A172 (cell line): ENCODE data around the gene C13orf42. TPM values are rescaled to one million over a fixed set of nuclear protein-coding genes. Genes with fewer than 3 reads are reported as not detected.

ENCODE experiments used
- DNase-seq: peaks from one replicate; pipeline ENCODE4 v3.0.0-alpha.2; 2015; ENCODE audit warnings: low spot score
- total RNA-seq: library from RNA; depleted of rRNA; stranded (reverse); fragments of >200 nt; shearing (Covaris generic); gene quantifications from 2 replicates; pipeline ENCODE4 v1.2.3, GENCODE V29; 2014; rRNA removed

Gene C13orf42
- total RNA-seq, 1 experiment from 2014 or later = not detected

GRCh38 chr13:51034906-51035305 lies 76.2 kb downstream of the C13orf42 start:
- peak; percentile 2 for DNase-seq

GRCh38 chr13:51033421-51034185 lies 77.5 kb downstream of the C13orf42 start:
- DNase-seq = no peak

DNA sequence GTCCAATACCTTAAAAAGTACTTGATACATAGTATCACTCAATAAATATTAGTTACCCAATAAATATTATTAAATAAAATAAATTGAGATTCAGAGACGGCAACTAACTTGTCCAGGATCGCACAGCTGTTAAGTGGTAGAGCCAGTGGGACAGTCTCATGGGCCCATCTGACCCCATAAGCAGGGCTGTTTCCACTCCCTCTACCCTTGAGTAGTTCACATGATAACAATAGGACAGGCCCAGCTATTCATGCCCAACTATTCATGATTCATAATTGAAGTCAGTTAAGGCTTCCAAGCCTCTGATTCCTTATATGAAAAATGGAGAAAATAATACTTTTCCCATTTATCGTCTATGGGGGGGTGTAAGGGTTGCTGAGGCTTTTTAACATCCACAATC lies 78.2 kb downstream of the C13orf42 start:
- DNase-seq = no peak

Other genes with a start within 250 kb of the C13orf42 start
- gene RNASEH2B, start 201.5 kb downstream of the C13orf42 start, total RNA-seq = 24.3 and 44.2 TPM in 2 replicates
- gene FAM124A, start 111.1 kb upstream of the C13orf42 start, total RNA-seq = 2.8 and 4.0 TPM in 2 replicates
- gene SERPINE3, start 228.4 kb upstream of the C13orf42 start, total RNA-seq = not detected in 2 replicates